Muscle of back (tissue), 11 donors: ENCODE results near the gene TNNT1. TPM values are rescaled to one million over a fixed set of nuclear protein-coding genes. Genes with fewer than 3 reads are reported as not detected.
"Not testable (repeated sequence)": the region's sequence is repeated elsewhere in the genome, so short reads cannot be mapped to it uniquely, and the experiment has no call there.

Source experiments
- DNase-seq, 3 donors: peaks; one replicate each; pipeline versions ENCODE4 v3.0.0 to v3.0.0-alpha.2; 2013
- polyA plus RNA-seq, 10 donors: library from polyadenylated mRNA; unstranded; fragments of 120-200 nt; gene quantifications; one replicate each; pipeline ENCODE4 v1.2.1, GENCODE V29; 2013; ENCODE audit not compliant: insufficient read length in 10 of 10

The TNNT1 gene
- polyA plus RNA-seq, 10 donors: 199 to 1,145 (median 658) TPM

DNA sequence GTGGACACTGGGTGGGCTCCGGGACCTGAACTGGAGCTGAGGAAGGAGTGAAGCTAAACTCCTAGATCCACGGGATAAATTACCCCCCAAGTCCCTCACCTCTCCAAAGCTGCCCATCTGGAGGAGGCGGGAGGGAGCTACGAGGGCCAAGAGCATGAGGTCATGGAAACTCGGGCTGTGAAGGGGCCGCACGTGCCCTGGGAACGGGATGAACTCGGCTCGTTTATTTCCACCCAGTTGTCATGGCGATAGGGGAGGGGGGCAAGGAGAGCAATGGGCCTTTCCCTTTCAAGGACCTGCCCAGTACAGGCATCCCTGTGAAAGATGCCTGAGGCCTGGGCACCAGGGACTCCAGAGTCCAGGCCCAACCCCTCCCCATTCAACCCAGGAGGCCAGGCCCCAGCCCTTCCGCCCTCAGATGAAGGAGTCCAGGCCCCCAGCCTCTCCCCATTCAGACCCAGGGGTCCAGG, 35.4 kb downstream of the TNNT1 start:
- DNase-seq: peak; percentile 94 to 98 (median 97)

DNA sequence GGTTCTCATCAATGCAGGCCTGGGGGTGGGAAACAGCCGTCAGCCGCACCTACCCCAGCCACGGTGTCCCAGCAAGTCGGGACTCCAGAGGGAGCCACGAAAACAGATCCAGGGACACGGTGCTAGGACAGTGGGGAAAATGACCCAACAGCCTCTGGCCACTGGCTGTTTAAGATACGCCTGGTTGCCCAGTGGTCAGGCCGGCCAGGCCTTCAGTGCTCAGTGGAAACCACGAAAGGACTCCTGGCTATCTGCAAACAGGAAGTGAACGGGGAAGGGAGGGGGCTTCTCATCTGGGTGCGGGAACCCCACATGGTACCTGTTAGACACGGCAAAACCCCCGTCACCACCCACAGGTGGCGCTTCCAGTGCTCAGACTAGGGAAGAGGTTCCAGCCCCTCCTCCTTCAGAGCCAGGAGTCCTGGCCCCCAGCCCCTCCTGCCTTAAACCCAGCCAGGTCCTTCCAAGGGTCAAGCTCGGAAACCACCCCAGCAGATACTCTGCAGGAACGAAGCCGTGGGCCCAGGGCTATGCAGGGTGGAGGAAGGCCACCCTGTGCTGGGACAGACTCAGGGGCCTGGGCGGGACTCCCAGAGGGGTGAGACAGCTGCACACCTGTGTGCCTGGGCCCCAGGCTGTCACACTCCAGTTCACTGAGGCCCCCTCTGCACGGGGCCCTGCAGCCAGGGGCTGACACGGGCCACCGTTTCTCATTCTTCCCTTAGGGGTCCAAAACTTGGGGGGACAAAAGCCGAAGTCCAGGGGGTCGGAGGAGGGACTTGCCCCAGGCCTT, 36.0 kb downstream of the TNNT1 start:
- DNase-seq: no peak

DNA sequence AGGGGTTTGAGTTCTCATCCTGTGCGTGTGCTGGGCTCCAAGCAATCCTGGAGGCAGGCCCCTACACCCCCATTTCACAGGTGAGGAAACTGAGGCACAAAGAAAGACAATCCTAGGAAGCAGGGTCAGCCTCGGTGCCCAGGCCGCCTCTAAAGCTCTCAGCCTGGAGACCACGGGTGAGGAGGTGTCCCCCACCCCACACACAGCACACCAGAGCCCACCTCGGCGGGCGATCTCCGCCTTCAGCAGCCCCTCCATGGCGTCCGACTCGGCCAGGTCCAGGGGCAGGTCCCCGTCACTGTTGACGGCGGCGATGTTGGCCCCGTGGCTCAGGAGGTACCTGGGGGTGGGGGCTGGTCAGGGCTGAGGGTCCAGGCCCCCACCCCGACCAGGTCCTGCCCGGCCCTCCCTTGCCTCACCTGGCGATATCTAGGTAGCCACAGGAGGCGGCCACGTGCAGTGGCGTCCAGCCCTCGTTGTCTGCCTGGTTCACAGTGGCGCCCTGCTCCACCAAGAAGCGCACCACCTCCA, 36.7 kb downstream of the TNNT1 start:
- DNase-seq: no peak

DNA sequence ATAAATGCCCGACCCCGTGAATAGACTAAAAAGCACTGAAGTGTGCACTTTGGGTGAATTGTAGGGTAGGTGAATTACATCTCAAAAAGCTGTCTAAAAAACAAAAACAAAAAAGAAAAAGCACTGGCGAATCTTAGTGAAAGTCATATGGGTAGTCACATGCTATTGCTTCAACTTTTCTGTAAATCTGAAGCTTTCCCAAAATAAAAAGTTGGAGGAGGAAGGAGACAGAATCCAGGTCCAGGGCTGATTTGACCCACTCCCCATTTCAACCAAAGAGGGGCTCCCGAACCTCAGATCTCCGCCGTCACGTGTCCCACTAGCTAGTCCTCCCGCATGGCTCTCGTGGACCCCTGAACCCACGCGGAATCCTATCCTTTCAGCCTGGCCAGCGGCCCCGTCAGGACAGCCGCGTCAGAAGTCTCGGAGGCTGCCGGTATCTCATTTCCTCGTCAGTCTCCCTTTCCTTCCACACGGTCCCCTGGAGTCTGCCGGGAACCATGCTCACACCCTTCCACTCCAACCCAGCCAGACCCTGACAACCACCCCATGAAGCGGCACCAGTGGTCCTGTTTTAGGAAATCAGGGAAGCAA, 37.7 kb downstream of the TNNT1 start:
- DNase-seq: peak in 1 of 3 donors; percentile 33

DNA sequence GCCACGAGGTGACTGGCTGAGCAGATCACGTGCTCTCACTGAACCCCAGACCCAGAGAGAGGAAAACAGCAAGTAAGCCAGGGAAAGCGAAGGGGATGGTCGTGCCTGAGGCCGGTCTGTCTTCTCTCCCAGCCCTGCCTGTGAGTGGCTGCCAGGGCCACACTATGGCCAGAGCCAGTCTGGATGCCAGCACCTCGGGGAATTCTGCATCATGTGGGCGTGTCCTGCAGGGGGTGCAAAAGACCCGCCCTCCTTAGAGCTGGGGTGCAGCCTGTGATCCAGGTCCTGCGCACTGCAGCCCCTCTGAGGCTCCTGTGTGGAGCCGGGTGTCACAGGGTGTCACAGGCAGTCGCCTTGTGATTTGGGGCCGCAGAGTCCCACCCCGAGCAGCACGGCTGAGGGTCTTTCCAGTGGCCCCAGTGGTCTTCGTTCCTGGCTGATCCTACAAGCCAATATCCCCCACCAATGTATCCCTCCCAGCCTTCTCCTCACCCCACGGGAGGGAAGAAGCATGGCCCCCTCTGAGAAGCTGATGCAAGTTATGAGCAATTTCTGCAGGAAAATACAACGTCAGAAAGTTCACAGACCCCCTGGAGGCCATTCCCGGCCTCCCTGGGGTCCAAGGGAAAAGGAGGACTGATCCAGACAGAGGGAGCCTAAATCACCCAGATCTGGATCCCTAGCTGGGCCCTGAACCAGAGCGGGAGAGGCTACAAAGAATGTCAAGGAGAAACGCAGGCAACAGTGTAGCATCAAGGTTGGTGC, 39.3 kb downstream of the TNNT1 start:
- DNase-seq: peak in 1 of 3 donors; percentile 11

DNA sequence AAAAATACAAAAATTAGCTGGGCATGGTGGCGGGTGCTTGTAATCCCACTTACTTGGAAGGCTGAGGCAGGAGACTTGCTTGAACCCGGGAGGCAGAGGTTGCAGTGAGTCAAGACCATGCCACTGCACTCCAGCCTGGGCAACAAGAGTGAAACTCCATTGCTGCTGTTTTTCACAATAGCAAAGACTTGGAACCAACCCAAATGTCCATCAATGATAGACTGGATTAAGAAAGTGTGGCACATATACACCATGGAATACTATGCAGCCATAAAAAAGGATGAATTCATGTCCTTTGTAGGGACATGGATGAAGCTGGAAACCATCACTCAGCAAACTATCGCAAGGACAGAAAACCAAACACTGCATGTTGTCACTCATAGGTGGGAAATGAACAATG, 41.8 kb downstream of the TNNT1 start:
- not testable (repeated sequence) for DNase-seq

DNA sequence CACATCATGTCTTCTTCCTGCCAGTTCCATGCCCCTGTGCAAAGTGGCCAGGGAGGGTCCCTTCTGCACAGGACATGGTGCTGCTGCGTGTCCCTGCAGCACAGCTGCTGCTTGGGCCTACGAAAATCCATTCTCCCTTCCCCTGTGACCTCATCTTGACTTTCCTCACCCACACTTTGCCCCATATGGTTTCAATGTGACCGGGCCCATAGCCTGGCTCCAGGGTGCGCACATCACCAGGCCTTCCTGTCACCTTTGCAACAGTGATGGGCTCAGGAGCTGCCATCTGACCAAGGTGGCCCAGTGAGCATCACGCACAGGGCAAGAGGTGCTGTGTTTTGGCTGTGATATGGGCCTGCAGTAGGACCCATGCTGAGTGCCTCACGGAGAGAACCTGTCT, 42.4 kb downstream of the TNNT1 start:
- peak in 1 of 3 donors; percentile 4 for DNase-seq

DNA sequence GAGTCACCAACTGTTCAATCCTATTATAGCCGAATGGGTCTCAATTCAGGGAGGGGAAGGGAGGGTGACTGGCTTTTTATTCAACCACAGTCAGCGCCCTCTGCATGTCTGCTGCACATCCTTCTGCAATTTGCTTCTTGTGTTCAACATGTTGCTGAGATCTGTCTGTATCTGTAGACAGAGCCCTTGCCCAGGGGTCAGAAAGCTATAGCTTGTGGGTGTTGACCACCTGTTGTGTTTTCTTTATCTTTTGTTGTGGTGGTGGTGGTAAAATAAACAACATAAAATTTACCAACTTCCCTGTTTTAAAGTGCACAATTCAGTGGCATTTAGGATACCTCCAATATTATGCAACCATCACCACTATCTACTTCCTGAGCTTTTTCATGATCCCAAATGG, 43.8 kb downstream of the TNNT1 start:
- DNase-seq: no peak

DNA sequence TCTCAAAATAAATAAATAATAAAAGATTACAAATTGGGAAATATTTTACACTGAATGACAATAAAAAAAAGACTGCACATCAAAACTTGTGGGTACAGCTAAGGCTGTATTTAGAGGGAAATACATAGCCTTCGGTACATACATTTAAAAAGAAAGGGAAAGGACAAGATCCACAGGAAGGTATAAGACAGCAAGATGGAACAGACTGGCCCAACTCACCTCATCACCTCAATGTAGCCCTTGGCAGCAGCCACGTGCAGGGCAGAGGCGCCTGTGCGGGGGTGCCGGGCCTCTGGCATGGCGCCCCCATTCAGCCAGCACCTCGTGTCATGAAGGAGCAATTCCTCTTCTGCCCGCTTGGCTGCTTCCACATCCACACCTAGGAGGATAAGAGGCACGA, 45.8 kb downstream of the TNNT1 start:
- DNase-seq: no peak

DNA sequence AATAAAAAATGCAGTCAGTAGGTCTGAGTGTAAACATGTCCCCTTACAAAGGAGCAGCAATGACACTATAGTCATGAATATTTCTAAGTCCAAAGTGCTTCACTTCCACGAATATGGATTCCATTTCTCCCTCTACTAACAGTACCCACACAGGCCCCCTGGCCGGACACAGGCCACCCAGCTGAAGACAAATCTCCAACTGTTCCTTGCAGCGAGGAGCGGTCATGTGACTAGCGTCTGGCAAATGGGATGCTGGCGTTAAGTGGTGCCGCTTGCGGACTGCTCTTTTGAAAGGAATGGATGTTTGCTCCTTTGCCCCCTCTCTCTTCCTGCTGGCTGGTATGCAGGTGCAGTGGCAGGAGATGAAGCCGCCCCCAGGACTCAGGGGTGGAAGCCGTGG, 47.7 kb downstream of the TNNT1 start:
- DNase-seq: no peak

DNA sequence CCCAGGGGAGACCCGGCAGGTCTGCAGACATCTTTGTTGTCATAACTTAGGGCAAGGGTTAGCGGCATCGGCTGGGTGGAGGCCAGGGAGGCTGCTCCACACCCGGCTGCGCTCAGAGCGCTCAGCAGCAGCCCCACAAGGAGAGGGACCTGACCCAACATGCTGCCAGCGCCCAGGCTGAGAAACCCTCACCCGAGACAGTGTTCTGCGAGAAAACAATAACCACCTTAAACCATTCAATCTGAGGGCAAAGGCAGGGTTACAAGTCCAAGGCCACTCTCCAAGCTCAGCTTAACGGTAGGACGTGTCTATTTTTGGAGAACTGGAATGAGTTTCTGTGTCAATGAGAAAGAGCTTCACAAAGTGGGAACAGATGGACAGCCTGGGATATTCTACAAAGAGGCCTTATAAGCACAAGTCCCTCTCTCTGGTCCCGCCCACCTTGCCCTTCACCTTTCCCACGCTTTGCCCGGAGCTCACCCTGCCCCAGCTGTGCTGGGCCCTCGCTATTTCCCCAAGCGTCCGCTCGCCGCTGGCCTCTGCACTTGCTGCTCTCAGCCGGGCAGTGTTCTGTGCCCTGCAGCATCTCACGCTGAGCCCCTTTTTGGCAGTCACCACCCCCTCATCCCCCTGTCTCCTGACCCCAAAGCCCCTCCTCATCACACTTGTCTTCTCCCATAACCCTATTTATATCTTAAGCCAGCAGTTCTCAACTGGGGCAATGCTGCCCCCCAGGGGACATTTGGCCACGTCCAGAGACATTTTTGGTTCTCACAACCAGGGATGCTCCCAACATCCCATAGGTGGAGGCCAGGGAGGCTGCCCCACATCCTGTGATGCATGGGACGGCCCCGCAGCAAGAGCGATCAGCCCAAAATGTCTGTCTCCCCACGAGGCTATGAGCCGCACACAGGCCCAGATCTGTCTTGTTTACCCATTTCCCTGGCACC, 49.2 kb downstream of the TNNT1 start:
- no peak for DNase-seq

DNA sequence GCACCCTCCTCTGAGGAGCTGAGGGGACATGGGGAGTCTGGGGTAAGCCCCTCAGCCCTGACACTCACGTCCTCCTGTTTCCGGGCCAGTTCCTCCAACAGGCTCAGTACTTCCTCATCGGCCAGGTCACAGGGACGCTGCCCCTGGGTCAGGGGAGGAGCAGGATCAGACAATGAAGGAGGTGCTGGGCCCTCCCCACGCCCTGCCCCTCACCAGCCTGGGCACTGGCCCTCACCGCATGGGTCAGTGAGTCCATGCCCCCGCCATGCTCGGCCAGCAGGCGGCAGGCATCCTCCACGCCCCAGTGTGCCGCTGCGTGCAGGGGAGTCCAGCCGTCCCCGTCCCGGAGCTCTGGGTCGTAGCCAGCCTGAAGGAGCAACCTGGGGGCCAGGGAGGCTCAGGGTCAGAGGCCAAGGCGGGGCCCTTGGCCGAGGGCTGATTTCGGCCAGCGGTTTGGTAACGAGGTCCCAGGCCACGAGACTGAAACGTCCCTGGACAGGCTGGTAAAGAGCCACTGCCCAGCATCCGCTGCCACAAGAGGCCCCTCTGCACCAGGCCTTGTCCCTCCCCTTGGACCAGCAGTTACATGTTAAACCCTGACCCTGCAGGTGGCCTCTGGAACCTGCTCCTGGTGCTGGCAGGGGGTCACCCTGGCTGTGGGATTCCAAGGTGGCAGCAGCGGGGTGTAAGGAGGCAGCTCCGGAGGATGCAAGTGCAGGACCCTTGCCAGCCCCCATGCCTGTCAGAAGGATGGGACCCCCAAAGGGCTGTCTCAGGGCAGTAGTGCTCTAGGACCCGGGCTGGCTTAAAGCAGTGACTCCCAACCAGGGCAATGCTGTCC, 50.1 kb downstream of the TNNT1 start:
- no peak for DNase-seq

DNA sequence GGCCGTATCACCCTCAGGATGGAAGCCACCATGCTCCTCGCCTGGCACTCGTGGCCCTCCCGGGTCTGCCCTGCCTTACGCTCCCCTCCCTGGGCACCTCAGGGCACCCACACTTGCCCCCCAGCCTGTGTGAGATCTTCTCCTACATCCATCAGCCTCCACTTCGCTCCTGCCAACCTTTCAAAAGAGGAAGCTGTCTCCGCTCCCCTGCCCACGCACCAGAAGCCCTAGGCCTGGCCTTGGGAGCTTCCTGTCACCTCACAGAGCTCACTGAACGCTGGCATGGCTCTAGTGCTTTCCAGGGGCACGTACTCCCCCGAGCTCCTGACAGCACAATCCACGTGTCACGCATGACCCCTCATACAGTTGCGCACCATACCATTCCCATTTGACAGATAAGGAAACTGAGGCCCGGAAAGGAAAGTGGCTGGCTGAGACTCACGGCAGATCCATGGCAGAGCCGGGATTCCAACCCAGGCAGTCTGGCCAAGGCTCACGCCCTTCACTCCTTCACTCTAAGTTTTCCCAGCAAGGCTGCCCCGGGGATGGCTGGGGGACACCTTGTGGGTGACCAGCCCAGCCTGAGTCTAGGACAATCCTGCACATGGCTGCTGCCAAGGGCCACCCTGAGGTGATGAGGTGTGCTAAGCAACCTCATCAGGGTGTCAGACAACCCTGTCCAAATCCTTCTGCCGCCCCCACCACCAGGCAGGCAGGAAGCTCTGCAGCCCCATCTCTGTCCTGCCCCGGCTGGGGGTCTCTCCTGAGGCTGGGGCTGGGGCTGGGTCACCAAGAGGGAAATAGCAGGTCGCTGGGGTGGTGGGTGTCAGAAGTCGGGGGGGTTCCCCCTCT, 50.9 kb downstream of the TNNT1 start:
- DNase-seq: no peak

DNA sequence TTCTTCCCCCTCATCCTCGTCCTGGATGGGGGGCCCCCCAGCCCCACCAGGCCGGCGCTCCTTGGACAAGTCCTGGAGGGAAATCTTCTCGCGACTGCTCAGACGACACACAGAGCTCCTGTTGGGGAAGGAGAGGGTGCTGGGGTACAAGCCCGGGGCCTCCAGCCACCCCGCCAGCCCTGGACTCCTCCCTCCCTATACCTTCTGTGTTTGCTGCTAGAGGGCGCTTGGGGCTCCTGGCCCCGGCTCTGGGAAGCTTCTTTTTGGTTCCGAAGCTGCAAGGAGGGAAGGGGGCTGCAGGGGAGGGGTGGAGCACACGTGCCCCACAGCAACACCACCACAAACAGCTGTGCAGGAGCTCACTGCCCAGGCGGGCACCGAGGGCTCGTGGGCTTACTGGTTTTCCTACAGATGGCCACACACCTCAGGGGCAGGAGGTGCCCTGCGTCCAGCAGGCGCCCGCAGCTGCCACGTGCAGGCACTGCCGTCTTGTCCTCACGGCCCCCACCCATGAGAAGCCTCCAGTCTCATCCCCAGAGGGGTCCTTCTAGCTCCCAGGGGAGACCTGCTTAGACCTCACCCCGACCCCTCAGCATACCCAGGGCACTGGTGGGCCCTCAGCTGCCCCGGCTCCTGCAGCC, 52.8 kb downstream of the TNNT1 start:
- DNase-seq: no peak

DNA sequence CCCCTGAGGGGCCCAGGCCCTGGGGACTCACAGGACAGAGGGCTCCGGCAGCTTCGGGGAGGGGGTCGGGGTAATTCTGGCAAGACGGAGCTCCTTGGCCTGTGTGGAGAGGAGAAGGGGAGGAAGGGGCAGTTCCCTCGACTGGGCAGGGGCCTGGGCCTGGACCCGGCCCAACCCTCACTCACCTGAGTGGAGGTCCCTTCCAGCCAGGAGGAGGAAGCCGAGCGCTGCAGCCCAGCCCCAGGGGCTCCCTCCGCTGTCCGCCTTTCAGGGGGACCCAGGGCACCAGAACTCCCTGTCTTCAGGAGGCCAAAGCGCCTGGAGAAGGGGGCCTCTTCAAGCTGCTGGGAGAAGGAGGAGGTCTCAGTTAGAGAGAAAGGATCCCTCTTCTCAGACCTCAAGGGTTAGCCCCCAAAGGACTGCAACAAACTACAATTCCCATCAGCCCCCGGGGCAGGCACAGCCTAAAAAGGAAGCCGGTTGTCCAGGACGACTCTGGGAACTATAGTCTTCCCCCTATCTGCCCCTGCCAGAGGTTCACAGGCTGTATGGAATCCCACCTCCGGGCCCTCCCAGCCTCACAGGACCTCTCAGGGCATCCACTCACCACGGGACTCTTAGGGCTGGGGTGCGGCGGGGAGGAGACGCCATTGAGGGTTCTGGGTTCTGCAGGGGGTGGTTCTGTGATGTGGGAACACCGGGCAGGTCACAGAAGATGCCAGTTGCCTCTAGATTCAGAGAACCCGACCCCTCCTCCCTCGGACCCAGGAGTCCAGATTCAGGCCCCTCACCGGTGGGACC, 53.5 kb downstream of the TNNT1 start:
- no peak for DNase-seq

DNA sequence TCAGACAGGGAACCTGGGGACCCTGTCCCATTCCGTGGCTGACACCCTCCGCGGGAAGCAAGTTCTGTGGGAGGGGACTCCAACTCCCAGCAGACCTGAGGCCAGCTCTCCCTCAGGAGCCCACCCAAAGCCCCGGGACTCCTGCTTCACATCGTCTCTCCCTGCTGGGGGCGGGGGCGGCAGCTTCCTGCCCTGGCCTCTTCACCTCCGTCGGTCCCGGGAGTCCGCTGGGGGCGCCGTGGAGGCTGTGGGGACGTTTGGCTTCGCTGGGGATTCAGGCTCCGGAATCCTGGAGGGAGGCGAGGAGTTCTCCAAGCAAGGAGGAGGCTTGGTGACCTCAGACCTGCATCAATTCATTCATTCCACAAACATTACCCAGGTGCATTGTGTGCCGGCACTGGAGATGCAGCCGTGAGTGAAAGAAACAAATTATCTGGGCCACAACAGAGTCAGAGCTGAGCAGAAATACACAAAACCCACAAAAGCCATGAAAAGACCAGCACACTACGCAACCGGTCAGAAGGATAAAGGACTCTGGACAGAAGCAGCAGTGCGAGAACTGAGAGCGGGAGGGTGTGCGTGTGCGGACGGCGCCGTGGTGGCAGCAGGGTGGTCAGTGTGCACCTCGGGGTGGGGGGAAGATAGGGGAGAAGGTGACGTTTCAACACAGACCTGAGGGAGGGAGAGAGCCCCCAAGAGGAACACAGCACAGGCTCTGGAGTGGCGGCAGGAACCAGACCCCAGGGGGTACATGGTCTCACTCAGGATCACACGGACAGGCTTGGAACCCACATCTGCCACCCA, 54.3 kb downstream of the TNNT1 start:
- DNase-seq: no peak
